AG04449 (cell line): ENCODE measurements around the gene MLPH.
"Not testable (repeated sequence)": the region's sequence is repeated elsewhere in the genome, so short reads cannot be mapped to it uniquely, and the experiment has no call there.

Experiments used
- CTCF ChIA-PET: fragments of 350-600 bp; formaldehyde crosslinking; extraction: SDS; loops from one replicate; lab custom pipeline; 2021; ENCODE audit warnings: antibody characterized with exemption; lab: Yijun Ruan, JAX
- POLR2A ChIA-PET: fragments of 400-600, 350-600 bp; formaldehyde crosslinking; extraction: SDS; loops from one replicate; lab custom pipeline; 2020; ENCODE audit warnings: antibody characterized with exemption, inconsistent platforms; lab: Yijun Ruan, JAX
- DNase-seq: peaks from one replicate; pipeline ENCODE4 v3.0.0-alpha.2; 2010; ENCODE audit warnings: low read depth, low spot score
- H3K4me3 ChIP-seq: 2 replicates; pipeline ENCODE4 v1.5.1; 2011; ENCODE audit warnings: low read depth, mild to moderate bottlenecking, control low read depth, low read length
- TF ChIP-seq, protein P1 (sequence below): IDR thresholded peaks from one replicate; pipeline ENCODE4 v1.5.1; 2011; ENCODE audit warnings: mild to moderate bottlenecking, moderate library complexity, low read length, control low read depth, inconsistent platforms; ENCODE audit not compliant: insufficient read depth; ENCODE audit errors: missing control alignments

MLPH gene

GRCh38 chr2:237467447-237468179 is 19.4 kb upstream of the MLPH start:
- CTCF ChIA-PET: interaction anchor here (0.8 to 8.3 kb wide), 13 partner anchors 9 to 346 kb away, joined by 3 to 111 read pairs (median 17); no protein-coding TSS in a partner anchor
- DNase-seq: no peak
- TF ChIP-seq, protein P1, sequence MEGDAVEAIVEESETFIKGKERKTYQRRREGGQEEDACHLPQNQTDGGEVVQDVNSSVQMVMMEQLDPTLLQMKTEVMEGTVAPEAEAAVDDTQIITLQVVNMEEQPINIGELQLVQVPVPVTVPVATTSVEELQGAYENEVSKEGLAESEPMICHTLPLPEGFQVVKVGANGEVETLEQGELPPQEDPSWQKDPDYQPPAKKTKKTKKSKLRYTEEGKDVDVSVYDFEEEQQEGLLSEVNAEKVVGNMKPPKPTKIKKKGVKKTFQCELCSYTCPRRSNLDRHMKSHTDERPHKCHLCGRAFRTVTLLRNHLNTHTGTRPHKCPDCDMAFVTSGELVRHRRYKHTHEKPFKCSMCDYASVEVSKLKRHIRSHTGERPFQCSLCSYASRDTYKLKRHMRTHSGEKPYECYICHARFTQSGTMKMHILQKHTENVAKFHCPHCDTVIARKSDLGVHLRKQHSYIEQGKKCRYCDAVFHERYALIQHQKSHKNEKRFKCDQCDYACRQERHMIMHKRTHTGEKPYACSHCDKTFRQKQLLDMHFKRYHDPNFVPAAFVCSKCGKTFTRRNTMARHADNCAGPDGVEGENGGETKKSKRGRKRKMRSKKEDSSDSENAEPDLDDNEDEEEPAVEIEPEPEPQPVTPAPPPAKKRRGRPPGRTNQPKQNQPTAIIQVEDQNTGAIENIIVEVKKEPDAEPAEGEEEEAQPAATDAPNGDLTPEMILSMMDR: no peak
- no peak overlapping the region for H3K4me3 ChIP-seq
- POLR2A ChIA-PET: no interaction called here

DNA sequence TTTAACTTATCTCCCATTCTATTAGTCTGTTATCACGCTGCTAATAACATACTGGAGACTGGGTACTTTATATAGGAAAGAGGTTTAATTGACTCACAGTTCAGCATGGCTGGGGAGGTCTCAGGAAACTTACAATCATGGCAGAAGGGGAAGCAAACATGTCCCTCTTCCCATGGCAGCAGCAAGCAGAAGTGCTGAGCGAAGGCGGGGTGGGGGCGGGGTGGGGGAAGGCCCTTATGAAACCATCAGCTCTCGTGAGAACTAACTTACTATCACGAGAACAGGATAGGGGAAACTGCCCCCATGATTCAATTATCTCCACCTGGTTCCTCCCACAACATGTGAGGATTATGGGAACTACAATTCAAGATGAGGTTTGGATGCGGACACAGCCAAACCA is 17.6 kb upstream of the MLPH start:
- DNase-seq, H3K4me3 ChIP-seq, POLR2A ChIA-PET: not testable (repeated sequence)
- CTCF ChIA-PET: interaction anchor here (0.7 to 8.3 kb wide), 19 partner anchors 10 to 348 kb away, joined by 3 to 111 read pairs (median 13); partner anchors contain the start of genes COL6A3 and MLPH

GRCh38 chr2:237469849-237470248 is 17.2 kb upstream of the MLPH start:
- POLR2A ChIA-PET: no interaction called here
- no peak overlapping the region for H3K4me3 ChIP-seq
- DNase-seq: no peak
- CTCF ChIA-PET: interaction anchor here (1.2 to 8.3 kb wide), 17 partner anchors 10 to 348 kb away, joined by 3 to 111 read pairs (median 17); partner anchors contain the start of genes COL6A3 and MLPH
- TF ChIP-seq, protein P1: no peak

GRCh38 chr2:237470914-237471313 is 16.1 kb upstream of the MLPH start:
- POLR2A ChIA-PET: interaction anchor here (0.8 to 1.3 kb wide), 3 partner anchors 30 to 58 kb away, joined by 3 to 5 read pairs (median 4); no protein-coding TSS in a partner anchor
- no peak for DNase-seq
- CTCF ChIA-PET: interaction anchor here (0.7 to 8.3 kb wide), 36 partner anchors 11 to 378 kb away, joined by 3 to 111 read pairs (median 6); partner anchors contain the start of genes COL6A3 and MLPH
- TF ChIP-seq, protein P1: no peak
- H3K4me3 ChIP-seq: no peak overlapping the region

DNA sequence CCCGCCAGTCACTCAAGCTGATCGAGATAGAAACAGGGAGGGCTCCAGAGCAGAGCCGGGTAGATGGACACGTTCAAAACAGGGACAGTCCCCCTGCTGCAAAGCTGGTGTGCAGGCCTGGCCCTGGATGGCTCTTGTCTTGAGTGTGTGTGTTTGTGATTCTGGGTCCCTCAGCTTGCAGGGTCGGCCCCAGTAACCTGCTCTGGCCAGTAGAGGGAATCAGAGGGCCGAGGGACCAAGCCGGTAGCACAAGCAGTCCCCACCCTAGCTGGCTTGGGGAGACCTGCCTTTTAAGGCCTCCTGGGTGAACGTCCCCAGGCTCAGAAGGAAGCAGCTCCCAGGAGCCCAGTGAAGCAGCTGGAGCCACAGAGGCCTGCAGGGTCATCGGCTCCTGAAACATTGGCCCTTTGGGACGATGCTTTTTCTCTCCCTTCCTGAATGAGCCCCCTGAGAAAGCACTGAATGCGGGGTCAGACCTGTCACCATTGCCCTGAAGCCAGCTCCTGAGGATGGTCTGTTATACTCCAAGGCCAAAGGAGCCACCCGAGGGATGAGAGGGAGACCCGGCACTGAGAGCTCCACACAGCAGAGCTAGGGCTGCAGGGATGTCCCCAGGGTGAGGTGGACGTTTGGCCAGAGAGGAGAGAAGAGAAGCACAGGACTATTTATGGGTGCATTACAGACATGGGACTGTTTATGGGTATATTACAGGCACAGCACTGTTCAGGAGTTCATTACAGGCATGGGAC is 15.4 kb upstream of the MLPH start:
- CTCF ChIA-PET: interaction anchor here (0.7 to 8.3 kb wide), 36 partner anchors 11 to 378 kb away, joined by 3 to 111 read pairs (median 6); partner anchors contain the start of genes COL6A3 and MLPH

GRCh38 chr2:237472187-237472712 is 14.8 kb upstream of the MLPH start:
- TF ChIP-seq, protein P1: no peak
- DNase-seq: no peak
- POLR2A ChIA-PET: interaction anchor here (1.1 to 1.3 kb wide), 2 partner anchors 29 to 51 kb away, joined by 3 to 5 read pairs; no protein-coding TSS in a partner anchor
- CTCF ChIA-PET: interaction anchor here (0.8 to 8.3 kb wide), 22 partner anchors 10 to 351 kb away, joined by 3 to 111 read pairs (median 9); partner anchors contain the start of genes COL6A3 and MLPH
- no peak overlapping the region for H3K4me3 ChIP-seq

More for the DNA sequence above, 15.4 kb upstream of the MLPH start:
- POLR2A ChIA-PET: interaction anchor here (0.8 to 1.3 kb wide), 3 partner anchors 29 to 59 kb away, joined by 3 to 5 read pairs (median 4); no protein-coding TSS in a partner anchor
- TF ChIP-seq, protein P1: peak; percentile 89
- DNase-seq: no peak
- H3K4me3 ChIP-seq: no peak overlapping the region
